Glomerular visceral epithelial cell (primary cell): ENCODE data around the gene ARFRP1.
"Not testable (repeated sequence)": the region's sequence is repeated elsewhere in the genome, so short reads cannot be mapped to it uniquely, and the experiment has no call there.

Source experiments
- DNase-seq: peaks from one replicate; pipeline ENCODE4 v3.0.0-alpha.2; 2016; ENCODE audit errors: extremely low spot score

The ARFRP1 gene

DNA sequence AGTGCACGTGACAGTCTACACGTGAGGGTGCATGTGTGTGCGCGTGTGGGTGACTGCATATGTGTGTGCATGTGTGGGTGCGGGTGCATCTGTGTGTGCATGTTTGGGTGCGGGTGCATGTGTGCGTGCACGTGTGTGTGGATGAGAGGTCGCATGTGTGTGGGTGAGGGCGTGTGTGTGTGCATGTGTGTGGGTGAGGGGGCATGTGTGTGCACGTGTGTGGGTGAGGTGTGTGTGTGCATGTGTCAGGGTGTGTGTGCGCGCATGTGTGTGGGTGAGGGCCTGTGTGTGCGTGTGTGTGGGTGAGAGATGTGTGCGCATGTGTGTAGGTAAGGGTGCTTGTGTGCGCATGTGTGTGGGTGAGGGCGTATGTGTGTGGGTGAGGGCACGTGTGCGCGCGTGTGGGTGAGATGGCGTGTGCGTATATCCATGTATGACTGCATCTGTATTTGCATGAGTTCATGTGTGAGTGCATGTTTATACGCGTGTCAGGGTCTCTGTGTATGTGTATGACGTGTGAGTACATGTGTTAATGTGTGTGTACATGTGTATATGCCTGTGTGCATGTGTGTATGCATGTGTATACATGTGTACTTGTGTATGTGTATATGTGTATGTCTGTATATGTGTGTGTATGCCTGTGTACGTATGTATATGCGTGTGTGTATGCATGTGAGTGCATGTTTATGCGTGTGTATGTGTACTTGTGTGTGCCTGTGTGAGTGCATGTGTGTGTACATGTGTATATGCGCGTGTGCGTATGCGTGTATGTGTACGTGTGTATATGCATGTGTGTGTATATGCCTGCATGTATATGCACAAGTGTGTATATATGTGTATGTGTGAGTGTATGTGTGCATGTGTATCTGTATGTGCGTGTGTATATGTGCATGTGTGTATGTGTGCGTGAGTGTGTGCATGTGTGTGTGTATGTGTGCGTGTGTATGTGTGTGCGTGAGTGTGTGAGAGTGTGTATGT lies 24.6 kb upstream of the ARFRP1 start:
- no peak for DNase-seq

- DNase-seq = no peak
These were observed 23.6 kb upstream of the ARFRP1 start for GRCh38 chr20:63731410-63731809.

GRCh38 chr20:63730189-63730733 lies 22.5 kb upstream of the ARFRP1 start:
- not testable (repeated sequence) for DNase-seq

DNA sequence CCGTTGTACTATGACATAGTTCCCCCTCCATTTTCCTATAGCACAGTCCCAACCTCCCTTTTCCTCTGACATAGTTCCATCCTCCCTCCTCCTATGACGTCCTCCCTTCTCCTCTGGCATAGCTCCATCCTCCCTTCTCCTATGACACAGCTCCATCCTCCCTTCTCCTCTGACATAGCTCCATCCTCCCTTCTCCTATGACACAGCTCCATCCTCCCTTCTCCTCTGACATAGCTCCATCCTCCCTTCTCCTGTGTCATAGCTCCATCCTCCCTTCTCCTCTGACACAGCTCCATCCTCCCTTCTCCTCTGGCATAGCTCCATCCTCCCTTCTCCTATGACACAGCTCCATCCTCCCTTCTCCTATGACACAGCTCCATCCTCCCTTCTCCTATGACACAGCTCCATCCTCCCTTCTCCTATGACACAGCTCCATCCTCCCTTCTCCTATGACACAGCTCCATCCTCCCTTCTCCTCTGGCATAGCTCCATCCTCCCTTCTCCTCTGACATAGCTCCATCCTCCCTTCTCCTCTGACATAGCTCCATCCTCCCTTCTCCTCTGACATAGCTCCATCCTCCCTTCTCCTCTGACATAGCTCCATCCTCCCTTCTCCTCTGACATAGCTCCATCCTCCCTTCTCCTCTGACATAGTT lies 15.3 kb upstream of the ARFRP1 start:
- DNase-seq = not testable (repeated sequence)

DNA sequence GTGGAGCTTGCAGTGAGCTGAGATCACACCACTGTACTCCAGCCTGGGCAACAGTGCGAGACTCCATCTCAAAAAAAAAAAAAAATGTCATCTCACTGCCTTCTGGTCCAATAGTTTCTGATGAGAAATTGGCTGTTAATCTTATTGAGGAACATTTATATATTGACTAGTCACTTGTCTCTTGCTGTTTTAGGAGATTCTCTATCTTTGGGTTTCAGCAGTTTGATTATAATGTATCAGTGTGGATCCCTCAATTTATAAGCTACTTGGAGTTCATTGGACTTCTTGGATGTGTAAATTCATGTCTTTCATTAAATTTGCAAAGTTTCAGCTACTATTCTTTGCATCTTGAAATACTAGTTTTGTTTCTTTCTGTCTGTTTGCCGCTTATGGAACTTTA lies 11.2 kb upstream of the ARFRP1 start:
- no peak for DNase-seq

DNA sequence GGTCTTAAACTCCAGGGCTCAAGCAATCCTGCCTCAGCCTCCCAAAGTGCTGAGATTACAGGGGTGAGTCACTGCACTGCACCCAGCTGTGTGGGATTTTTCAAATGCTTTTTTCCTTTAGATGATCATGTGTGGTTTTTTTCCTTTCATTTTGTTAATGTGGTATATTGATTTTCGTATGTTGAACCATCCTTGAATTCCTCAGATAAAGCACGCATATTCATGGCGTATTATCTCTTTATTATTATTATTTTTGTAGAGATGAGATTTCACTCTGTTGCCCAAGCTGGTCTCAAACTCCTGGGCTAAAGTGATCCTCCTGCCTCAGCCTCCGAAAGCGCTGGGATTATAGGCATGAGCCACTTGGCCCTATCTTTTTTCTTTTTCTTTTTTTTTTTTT lies 7.1 kb upstream of the ARFRP1 start:
- DNase-seq = no peak

GRCh38 chr20:63712191-63712590 lies 4.4 kb upstream of the ARFRP1 start:
- no peak for DNase-seq

DNA sequence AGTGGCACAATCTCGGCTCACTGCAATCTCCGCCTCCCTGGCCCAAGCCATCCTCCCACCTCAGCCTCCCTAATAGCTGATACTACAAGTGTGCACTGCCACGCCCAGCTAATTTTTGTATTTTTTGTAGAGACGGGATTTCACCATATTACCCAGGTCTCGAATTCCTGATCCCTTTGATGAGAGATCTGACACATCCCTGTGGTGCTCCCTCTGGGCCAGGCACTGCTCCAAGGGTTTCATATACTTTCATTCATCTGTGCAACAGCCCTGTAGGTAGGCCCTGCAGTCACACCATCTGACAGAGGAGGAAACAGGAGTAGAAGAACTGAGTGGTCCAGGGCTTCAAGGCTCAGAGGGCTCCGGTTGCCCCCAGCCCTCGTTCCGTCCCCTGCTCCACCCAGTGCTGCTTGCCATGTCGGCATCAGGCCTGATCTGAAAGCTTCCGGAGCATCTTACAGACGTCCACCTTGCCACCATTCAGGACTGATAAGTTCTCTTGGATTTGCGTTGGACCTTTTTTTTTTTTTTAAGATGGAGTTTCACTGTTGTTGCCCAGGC lies 3.4 kb upstream of the ARFRP1 start:
- no peak for DNase-seq

- DNase-seq = no peak
These were observed 1.4 kb upstream of the ARFRP1 start for GRCh38 chr20:63709149-63709527.

GRCh38 chr20:63708301-63709148 lies 749 bp upstream of the ARFRP1 start:
- DNase-seq = peak; percentile 37

- DNase-seq = peak; percentile 59
These were observed 771 bp downstream of the ARFRP1 start for GRCh38 chr20:63706852-63707557.

- no peak for DNase-seq
These were observed 1.6 kb downstream of the ARFRP1 start for GRCh38 chr20:63706027-63706695.

- no peak for DNase-seq
These were observed 2.3 kb downstream of the ARFRP1 start for GRCh38 chr20:63705232-63706026.

- DNase-seq = no peak
These were observed 3.0 kb downstream of the ARFRP1 start for GRCh38 chr20:63704749-63705117.

- DNase-seq = peak; percentile 0
These were observed 3.6 kb downstream of the ARFRP1 start for GRCh38 chr20:63703976-63704748.

GRCh38 chr20:63703471-63703975 lies 4.3 kb downstream of the ARFRP1 start:
- DNase-seq = no peak

- DNase-seq = peak; percentile 5
These were observed 4.9 kb downstream of the ARFRP1 start for GRCh38 chr20:63702751-63703470.
